Right lobe of liver (tissue), 4 donors: ENCODE measurements around the gene GLB1L2.

ENCODE experiments used
- CTCF ChIP-seq, 4 donors: fragments of 200-600 bp in 3 of 4; fragments of 450-650 bp in 1 of 4; IDR thresholded peaks; one replicate each; pipeline versions ENCODE4 v1.5.1 to v1.8.0; 2016 to 2022; ENCODE audit warnings: antibody characterized with exemption in 4 of 4, mild to moderate bottlenecking in 2 of 4
- POLR2A ChIP-seq: fragments of 450-650 bp; IDR thresholded peaks from one replicate; pipeline ENCODE4 v1.6.1; 2017; ENCODE audit warnings: antibody characterized with exemption, mild to moderate bottlenecking
- donor health status: DM: no; HTN: no; CAD: no.
- donor health status: DM: no; HTN: no; CAD: no.
- donor health status: DM: no; HTN: yes; CAD: no.

- no peak for TF ChIP-seq CTCF (IDR thresholded peaks at IDR 0.05)
- no peak for TF ChIP-seq POLR2A
These were observed 70.3 kb downstream of the GLB1L2 start for GRCh38 chr11:134401825-134402809.
